ENCODE measurements around the gene GABPB1.

The GABPB1 gene

DNA sequence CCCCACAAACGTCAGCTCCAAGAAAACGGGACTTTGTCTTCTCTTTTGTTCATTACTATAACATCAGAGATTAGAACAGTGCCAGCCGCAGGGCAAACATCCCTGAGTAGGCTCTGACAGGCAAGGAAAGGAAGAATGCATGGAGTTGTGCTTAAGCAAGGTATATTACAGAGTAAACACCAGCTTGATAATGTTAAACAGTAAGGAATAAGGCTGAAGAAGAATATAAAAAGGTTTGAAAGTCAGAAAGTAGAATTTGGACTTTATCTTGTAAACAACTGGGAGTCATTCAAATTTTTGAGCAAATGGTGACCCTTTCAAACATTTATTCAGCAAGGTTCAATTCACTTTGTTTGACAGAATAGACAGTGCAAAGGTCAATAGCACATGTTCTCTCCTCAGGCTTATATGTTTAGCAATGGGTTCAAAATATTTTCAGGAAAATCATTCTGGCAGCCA lies 11.0 kb downstream of the GABPB1 start:
- no peak for DNase-seq (ENCODE audit: low read depth)

GRCh38 chr15:50341616-50342136 lies 13.3 kb downstream of the GABPB1 start:
- no peak for DNase-seq (ENCODE audit: low read depth)

DNA sequence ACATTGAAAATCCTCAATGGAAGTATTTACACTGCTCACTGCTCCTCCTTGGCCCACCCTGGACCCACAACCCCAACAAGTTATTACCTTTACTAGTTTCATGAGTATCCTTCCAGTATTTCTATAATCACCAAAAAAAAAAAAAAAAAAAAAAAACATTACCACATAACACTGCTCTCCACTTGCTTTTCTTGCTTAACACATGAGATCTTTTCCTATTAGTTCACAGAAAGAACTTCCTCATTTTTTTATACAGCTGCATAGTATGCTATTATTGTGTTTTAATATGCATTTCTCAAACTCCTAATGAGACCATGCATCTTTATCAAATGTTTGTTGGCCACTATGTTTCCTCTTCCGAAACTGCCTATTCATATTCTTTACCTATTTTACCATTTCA lies 14.6 kb downstream of the GABPB1 start:
- no peak for DNase-seq (ENCODE audit: low read depth)

DNA sequence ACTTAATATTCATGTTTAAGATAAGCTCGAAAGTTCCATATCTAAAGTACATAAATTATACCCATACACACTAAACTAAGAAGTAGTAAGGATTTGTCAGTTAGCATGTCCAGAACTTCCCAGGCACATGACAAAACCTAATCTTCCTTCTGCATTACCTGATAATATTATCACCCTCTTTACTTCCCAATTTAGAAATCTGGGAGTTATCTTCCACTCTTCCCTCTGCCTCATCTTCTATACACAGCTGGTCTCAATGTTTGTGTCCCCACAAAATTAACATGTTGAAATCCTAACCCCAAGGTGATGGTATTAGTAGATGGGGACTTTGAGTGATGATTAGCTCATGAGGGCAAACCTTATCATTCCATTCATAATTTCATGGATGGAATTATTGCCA lies 15.3 kb downstream of the GABPB1 start:
- no peak for DNase-seq (ENCODE audit: low read depth)

- DNase-seq (ENCODE audit: low read depth): no peak
These were observed 19.7 kb downstream of the GABPB1 start for GRCh38 chr15:50335251-50335650.

DNA sequence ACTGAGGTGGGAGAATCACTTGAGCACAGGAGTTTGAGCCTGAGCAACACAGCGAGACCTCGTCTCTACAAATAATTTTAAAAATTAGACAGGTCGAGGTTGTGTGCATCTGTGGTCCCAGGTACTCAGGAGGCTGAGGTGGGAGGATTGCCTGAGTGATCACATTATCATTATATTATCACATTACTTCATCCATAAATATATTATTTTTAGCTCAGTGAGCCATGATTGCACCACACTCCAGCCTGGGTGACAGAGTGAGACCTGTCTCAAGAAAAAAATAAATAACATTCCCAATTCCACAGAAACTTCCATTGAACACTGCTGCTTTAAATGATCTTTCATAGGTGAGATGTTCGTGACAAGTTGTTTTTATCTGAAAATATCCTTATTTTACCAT lies 21.8 kb downstream of the GABPB1 start:
- no peak for DNase-seq (ENCODE audit: low read depth)

DNA sequence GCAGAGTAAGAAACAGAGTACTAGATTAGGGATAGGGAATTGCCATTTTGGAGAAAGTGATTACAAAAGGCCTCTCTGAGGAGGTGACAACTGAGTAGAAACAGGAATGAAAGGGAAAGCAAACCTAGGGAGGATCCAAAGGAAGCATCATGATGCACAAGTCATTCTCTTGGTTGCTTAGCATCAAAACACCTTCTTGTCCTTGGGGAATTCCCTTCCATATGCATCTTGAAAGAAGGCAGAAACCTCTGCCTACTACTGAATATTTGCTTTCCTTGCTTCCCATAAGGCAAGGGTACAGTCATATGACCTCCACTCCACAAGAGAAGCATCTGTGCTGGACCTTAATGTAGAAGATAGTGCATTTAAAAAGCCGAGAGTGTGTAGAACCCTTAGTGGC lies 24.1 kb downstream of the GABPB1 start:
- DNase-seq (ENCODE audit: low read depth): peak; percentile 24

GRCh38 chr15:50328116-50328515 lies 26.9 kb downstream of the GABPB1 start:
- DNase-seq (ENCODE audit: low read depth): no peak

GRCh38 chr15:50321680-50322210 lies 33.3 kb downstream of the GABPB1 start:
- no peak for DNase-seq (ENCODE audit: low read depth)

- no peak for DNase-seq (ENCODE audit: low read depth)
These were observed 34.5 kb downstream of the GABPB1 start for GRCh38 chr15:50320504-50320903.

GRCh38 chr15:50318697-50319096 lies 36.3 kb downstream of the GABPB1 start:
- no peak for DNase-seq (ENCODE audit: low read depth)

DNA sequence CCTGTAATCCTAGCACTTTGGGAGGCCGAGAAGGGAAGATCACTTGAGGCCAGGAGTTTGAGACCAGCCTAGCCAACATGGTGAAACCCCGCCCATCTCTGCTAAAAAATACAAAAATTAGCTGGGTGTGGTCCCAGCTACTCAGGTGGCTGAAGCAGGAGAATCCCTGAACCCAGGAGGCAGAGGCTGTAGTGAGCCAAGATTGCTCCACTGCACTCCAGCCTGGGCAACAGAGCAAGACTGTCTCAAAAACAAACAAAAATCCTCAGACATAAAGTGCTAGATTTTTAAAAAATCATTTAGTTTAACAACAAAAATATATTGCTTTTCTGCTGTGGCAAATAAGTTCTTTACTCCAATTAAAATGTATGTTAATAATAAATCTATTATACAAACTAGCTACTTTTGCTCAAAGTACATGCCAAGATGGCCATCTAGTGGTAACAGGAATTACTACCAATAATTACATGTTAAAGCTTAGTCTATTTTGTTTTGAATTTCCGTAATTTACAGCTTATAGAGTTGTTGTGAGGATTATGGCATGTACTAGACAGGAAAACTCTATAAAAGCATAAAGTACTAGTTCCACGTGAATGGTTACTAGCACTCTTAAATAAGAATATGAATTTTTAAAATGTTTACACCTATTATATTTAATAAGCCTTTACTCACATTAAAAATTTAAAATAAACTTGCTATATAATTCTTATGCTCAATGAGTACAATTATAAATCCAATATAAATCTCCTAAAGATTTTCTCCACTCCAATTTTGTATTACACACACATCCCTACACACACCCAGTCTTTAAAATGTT lies 39.0 kb downstream of the GABPB1 start:
- peak; percentile 63 for DNase-seq (ENCODE audit: low read depth)

DNA sequence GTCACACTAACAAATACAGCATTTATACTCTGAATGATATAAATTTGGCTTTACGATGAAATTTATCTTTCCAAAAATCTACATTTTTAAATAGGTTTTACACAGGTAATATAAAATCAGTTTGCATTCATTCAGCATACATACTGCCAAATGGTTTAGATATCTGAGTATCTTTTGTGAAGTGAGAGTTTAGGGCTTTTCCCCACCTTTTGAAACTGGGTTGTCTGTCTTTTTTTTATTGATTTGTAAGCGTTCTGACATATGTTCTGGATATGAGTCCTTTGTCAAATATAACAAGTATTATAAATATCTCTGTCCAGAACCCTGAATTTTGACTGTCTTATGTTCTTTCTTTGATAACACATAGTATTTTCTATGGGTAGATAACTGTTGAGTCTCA lies 42.4 kb downstream of the GABPB1 start:
- no peak for DNase-seq (ENCODE audit: low read depth)

- DNase-seq (ENCODE audit: low read depth): no peak
These were observed 47.2 kb downstream of the GABPB1 start for GRCh38 chr15:50307799-50308198.

GRCh38 chr15:50304836-50305235 lies 50.2 kb downstream of the GABPB1 start:
- DNase-seq (ENCODE audit: low read depth): no peak

DNA sequence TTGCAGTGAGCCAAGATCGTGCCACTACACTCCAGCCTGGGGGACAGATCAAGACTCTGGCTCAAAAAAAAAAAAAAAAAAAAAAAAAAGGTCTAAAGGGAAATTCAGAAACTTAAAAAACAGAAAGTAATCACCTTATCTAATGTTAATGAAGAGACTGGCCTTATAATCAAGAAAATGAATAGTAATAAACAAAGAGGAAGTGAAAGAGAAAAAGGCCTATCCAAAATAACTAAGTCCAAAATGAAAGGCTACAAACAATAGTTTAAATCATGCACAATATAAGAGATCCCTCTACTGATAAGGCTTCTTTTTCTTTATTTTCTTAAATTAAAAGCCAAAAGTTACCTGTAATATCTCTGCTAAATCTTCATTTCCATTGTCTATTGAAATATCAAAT lies 52.4 kb downstream of the GABPB1 start:
- no peak for DNase-seq (ENCODE audit: low read depth)

GRCh38 chr15:50298340-50298739 lies 56.7 kb downstream of the GABPB1 start:
- DNase-seq (ENCODE audit: low read depth): no peak

GRCh38 chr15:50295966-50296365 lies 59.0 kb downstream of the GABPB1 start:
- DNase-seq (ENCODE audit: low read depth): no peak

DNA sequence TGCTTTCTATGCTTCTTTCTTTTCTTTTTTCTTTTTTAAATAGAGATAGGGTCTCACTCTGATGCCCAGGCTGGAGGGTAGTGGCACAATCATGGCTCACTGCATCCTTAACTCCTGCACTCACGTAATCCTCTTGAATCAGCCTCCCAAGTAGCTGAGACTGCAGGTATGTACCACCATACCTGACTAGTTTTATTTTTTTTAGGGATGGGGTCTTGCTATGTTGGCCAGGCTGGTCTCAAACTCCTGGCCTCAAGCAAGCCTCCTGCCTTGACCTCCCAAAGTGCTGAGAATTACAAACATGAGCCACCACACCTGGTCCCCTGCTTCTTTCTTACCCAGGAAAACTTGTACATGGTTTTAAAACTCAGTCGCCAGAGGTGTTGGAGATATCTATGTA lies 65.2 kb downstream of the GABPB1 start:
- no peak for DNase-seq (ENCODE audit: low read depth)

DNA sequence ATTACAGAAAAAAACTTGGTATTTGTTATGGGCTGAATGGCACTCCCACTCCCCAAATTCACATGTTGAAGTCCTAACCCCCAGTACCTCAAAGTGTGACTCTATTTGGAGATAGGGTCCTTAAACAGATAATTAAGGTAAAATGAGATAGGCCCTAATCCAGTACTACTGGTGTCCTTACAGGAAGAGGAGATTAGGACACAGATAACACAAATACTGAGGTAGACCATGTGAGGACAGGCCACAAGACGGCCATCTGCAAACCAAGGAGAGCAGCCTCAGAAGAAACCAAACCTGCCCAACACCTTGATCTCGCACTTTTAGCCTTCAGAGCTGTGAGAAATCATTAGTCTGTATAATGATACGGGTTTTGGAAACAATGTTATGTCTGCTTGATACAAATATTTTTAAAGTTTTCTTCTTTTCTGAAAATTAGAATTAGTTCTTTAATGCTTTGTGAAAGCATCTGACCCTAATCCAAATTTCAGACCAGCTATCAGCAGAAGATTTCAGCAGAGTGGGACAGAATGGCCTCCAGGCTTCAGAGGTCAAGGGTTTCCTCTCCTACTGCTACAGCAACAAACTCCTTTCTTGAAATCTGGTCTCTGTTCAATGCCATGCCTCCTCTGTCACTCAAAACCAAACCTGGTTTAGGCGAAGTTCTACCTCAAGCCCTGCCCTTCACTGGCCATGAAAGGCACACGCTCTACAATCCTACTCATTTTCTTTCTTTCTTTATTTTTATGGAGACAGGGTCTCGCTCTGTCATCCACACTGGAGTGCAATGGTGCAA lies 67.5 kb downstream of the GABPB1 start:
- DNase-seq (ENCODE audit: low read depth): no peak

GRCh38 chr15:50281427-50281826 lies 73.6 kb downstream of the GABPB1 start:
- DNase-seq (ENCODE audit: low read depth): no peak

- no peak for DNase-seq (ENCODE audit: low read depth)
These were observed 74.7 kb downstream of the GABPB1 start for GRCh38 chr15:50280271-50280670.

- no peak for DNase-seq (ENCODE audit: low read depth)
These were observed 76.5 kb downstream of the GABPB1 start for GRCh38 chr15:50278496-50278895.
